HG03045 (cell line): Measurements from ENCODE around the gene KCNN3.
"Not testable (repeated sequence)": the region's sequence is repeated elsewhere in the genome, so short reads cannot be mapped to it uniquely, and the experiment has no call there.

Experiments
- ATAC-seq: cut with Tn5 transposase; IDR thresholded peaks from one replicate; pipeline ENCODE4 v1.9.1; 2021; ENCODE audit warnings: mild to moderate bottlenecking, moderate library complexity; ENCODE audit not compliant: unreplicated experiment

The KCNN3 gene

DNA sequence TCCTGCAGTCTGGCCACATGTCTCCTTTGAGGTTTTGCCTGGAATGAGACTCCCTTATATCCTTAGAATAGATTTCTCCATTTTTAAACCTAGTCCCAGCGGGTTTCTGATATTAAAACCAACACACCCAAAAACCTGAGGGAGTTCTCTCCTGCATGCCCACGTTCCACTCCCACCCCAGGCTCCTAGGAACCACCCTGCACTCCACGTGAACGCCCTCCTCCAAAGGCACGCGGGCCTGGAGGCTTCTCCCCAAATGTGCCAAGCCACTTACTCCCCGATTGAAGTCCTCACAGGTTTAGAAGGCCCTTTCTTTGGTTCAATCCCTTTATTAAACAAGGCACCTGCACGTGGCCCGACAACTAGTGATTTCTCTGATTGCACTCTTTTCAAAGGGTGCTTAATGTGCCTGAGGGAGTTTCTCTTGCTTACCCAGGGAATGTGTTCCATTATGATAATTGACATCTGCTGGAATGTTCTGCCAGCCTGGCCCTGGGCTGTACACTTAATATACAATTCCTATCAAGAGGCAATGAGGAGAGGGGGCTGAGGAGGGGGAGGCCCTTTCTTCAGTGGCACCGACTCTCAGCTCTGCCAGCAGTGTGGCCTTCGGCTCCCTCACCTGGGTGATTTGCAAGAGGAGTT is 157.8 kb downstream of the KCNN3 start:
- ATAC-seq, result no peak

DNA sequence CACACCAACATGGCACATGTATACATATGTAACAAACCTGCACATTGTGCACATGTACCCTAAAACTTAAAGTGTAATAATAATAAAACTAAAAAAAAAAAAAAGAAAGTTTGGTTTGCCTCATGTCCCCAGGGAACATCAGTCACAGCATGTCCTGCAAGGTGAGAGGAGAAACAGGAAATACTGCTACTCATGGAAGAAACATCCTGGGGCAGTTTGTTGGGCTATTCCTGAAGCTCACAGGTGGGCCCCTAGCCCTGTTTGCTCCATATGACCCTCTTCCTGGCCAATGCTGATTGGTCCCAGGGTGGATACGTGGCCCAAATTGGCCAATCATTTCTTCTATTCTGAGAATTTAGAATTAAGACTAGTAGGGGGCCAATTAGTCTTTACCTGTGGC is 158.7 kb downstream of the KCNN3 start:
- no peak for ATAC-seq

DNA sequence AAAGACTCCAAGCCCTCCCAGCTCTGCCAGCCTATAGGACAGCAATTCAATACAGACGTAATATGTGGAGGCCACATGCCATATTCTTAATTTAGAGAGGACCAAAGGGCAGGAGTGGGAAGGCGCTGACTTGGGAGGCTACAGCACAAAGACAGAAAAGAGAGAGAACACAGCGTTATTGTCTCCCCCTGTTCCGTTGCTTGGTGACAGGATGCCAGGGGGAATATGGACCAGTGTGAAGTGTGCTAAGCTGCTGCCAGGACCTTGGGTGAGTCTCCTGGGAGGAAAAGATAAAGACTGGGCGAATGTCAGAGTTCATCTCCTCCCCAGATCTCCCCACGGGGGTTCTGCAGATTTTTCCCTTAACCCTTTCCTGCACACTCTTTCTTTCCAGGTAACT is 160.0 kb downstream of the KCNN3 start:
- ATAC-seq, result no peak

DNA sequence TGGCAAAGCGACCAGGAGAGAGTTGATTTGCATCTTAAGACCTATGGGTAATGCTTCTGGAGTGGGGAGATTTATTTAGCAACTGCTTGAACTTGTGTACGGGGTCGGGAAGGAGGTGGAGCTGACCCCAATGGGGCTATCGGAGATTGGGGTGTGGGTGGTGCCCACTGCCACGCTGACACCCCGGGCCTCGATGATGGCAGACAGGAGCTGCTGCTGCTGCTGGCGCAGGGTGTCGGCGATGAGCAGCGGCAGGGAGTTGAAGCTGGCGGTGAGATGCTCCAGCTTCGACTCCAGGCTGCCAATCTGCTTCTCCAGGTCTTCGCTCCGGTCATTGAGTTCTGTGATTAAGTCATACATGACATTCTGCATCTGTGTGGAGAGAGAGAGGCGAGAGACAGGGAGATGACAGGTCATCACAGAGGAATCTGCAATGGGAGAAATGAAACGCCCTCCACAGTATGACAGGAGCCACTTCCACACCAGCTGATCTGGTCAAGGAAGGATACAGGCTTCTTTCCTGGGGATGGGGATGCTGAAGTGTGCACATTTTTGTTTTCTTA is 162.1 kb downstream of the KCNN3 start:
- ATAC-seq, result no peak

DNA sequence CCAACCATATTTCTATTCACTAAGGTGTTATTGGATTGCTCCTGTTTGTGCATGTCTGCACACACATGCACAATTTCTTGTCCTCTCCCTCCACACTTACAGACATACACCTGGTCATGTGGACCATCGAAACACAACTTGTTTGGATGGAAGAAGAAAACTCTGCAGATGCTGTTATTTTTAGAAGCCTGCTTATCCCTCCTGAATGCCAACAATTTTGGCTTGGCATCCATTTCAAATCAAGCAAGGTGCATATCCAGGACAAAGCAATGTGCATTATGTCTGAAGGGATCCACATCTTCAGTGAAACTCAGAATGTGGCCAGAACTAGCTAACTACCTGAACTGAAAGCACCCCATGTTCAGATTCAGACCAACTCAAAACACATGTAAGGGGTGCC is 163.2 kb downstream of the KCNN3 start:
- no peak for ATAC-seq

DNA sequence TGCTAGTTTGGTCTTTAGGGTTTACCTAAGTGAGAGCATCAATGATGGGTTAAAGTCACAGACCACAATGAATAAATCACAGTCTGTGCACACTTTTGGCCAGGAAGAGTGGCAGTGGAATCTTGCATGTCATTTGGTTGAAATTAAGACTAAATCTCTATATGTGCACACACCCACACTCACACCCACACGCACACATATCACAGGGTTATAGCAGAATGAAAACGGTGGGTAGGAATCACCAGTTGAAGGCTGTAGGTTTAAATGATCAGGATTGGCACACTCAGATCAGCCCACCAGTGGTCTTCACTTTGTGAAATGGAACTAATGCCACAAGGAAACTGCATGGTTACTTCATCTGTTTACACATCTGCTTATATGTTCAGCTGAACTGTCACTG is 164.5 kb downstream of the KCNN3 start:
- no peak for ATAC-seq

DNA sequence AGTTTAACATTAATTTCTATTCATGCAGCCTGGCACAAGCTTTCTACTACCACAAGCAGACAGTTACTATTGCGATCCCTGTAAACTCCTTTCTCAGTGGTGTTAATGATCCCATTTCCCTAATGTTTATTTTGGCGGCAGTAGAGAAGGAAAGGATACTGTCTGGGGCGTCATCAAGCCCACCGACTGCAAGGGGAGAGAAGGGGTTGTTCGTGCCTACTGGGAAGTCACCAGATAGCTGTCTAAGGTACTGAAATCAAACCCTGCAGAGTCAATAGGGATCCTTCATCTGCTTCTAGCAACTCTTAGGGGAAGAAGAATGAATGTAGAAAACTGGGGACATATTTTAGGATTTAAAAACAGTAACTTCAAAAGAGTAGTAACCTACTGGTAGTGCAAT is 166.9 kb downstream of the KCNN3 start:
- ATAC-seq, result no peak

DNA sequence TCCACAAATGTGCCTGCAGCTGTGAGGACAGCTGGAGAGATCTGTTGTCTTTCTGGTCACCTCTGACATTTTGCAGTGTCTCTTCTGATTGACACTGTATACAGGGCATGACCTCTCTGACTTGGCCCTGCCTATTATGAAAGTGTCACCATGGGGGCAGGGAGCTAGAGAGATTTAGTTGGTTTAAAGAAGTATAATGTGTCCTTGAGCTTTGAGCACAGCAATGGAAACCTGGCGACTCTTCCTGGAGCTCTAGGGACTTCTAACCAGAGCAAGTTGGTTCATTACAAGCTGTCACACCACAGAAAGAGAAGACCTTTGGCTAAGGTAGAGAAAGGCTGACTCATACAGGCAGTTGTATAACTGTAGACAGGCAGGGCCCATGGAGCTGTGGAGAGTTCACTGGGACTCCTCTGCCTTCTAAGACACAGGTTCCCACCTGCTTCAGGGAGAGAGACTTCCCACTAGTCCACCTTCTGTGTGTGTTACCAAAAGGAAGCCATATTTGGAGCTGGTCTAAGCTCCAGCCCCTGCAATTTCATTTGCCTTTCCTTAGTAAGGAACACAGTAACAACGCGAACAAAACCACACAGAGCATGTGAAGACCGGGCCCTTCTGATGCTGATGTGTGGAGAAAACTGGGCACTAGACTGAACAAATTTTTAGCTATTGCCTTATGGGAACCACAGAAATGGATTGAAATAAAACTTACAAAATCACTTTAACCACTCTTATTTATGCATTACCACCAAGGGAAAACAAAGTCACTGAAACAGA is 171.6 kb downstream of the KCNN3 start:
- ATAC-seq, result no peak

DNA sequence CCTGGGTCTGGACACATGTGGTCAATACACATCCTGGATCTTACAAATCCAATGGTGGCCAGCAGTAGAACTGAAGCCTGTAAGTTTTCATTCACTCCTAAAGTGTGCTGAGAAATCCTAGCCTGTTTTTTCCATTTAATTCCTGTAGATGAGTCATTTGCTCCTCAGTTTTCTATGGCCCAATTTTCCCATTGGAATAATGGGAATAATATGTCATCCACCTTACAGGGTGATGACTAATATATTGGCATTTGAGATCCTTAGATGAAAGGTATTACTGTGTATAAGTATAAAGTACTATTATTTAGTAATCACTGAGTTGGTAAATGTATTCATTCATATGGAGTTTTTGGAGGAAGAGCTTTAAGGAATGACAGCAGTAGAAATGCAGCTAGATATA is 172.4 kb downstream of the KCNN3 start:
- ATAC-seq, result no peak

DNA sequence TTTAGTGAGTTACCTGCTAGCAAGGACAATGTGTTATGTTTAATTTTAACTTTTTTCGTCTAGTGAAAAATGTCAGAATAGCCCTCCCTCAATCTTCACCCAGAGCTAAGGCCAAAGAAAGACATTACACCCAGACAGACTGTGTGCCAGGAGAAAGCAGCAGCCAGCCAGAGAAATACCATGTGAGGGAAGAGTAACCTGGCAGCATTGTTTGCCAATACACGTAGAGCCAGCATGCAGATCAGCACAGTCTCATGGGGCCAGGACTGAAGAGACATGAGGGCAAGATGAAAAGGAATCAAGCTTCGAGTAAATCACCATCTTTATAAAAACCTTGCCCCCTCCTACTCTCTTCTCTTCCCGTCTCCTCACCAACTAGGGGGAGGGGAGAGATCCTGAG is 173.6 kb downstream of the KCNN3 start:
- ATAC-seq, result no peak

DNA sequence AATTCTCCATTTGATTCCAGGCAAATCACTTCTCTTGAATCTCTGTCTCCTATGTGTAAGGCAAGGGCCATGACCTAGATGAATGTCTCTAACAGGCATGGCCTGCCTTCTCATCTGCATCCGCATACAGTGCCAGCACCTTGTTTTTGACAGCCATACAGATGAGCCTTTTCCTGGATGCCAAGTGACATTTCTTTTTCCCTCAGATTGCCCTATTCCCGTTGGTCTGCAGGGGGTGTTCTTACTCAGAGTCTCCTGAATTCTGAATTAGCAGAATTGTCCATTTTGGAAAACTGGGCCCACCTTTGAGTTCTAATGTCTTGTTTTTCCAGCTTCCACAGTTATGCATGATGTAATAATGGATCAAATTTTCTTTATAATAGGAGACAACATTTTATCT is 174.1 kb downstream of the KCNN3 start:
- ATAC-seq, result no peak

DNA sequence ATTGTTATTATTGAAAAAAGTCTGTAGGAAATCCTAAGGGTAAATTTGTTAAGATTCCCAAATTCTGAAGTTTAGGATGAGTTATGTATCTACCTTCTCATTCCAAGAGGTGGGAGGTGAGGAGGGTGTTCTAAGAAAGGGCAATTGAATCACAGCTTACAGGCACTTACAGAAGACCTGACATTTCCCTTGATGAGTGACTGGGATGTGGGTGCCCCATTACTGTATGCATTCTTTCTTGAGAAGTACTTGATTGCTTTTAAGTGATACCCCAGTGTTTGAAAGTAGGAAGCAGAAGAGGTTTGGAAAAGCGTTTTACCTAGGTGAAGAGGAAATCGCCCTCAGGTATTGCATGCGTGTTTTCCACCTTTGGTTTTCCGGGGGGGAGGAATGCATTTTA is 175.1 kb downstream of the KCNN3 start:
- no peak for ATAC-seq

DNA sequence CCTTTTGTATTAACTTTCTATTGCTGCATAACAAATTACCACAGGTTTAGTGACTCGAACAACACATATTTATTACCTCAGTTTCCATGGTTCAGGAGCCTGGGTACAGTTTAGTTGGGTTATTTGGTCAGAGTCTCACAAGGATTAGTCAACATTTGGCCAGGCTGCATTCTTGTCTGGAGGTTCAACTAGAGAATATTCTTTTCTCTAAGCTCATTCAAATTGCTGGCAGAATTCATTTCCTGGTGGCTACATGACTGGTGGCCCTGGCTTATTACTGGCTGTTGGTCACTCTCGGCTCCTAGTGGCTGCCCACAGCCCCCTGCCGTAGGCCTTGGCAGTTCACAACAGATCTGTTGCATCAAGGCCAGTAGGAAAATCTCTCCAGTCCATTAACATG is 181.0 kb downstream of the KCNN3 start:
- ATAC-seq, result no peak

DNA sequence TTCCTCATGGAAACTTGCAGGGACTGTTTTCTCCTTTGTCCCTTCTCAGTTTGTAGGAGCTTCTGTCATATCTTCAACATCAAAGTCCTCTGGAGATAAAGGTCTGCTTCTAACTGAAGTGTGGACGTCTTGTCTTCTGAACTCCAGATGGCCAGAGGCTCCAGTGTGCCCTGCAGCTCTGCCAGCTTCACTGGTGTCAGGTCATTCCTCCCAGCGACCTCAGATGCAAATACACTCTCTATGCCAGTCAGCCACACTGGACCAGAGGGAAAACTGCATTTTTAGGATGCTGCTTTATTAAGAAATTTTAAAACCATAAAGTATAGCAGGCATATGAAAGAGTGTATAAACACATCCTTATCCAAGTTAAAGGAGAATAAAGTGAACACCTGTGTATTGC is 183.6 kb downstream of the KCNN3 start:
- ATAC-seq, result no peak

DNA sequence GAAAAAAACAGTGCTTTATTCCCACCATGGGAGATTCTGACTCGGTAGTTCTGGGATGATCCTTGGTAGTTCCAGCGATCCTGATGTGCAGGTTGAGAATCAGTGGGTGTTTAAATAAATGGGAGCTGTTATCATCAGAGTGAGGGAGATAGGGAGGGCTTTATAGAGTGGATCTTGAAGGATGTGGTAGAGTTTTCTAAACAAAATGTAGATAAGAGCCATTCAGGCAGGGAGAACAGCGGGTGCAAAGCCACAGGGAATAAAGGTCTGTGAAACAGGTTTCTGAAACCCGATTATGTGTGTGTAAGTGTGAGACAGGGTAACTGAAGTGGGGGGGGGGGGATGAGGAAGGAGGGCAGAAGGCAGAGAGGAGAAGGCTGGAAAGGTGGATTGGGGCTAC is 186.3 kb downstream of the KCNN3 start:
- no peak for ATAC-seq

DNA sequence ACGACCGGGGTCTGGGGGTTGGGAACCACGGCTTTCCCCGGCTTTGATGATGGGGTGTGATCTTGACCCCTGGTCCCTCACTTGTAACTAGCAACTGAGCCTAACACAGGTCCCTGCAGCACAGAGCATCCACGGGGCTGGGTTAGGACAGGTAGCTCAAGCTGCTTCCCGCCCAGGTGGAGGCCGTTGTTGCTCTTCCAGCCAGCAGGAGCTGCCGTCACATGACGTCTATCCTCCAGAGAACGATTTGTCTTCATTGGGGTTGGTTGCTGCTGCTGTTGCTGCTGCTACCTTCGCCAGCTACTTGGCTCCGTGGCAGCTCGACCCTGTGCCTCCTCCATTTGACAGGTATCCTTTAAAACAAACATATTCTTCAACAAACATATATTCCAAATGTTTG is 187.8 kb downstream of the KCNN3 start:
- ATAC-seq, result no peak

DNA sequence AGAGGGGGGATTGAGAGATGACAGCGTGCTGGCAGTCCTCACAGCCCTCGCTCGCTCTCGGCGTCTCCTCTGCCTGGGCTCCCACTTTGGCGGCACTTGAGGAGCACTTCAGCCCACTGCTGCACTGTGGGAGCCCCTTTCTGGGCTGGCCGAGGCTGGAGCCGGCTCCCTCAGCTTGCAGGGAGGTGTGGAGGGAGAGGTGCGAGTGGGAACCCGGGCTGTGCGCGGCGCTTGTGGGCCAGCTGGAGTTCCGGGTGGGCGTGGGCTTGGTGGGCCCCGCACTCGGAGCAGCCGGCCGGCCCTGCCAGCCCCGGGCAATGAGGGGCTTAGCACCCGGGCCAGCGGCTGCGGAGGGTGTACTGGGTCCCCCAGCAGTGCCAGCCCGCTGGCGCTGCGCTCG is 192.2 kb downstream of the KCNN3 start:
- ATAC-seq, result not testable (repeated sequence)

DNA sequence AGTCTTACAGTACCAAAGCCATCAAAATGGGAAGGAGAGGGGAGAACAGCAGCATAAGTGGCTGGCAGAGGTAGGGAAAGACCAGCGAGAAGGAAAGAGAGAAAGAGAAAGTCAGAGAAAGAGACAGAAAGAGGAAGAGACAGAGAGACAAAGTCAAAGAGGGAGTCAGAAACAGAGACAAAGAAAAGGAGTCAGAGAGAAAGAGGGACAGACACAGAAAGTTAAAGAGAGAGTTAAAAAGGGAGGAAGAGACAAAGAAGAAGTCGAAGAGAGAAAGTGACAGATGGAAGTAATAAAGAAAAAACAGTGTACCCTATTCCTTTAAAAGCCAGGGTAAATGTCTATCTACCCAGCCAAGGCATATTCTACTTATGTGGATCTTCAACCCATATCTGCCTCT is 193.2 kb downstream of the KCNN3 start:
- ATAC-seq, result not testable (repeated sequence)

DNA sequence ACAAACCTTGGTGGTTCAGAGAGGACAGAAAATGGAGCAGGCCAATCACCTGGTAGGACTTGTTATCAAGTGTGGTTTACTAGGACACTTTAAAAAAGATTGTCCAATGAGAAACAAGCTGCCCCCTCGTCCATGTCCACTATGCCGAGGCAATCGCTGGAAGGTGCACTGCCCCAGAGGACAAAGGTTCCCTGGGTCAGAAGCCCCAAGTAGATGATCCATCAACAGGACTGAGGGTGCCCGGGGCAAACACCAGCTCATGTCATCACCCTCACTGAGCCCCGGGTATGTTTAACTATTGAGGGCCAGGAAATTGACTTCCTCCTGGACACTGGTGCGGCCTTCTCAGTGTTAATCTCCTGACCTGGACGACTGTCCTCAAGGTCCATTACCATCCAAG is 195.6 kb downstream of the KCNN3 start:
- not testable (repeated sequence) for ATAC-seq

DNA sequence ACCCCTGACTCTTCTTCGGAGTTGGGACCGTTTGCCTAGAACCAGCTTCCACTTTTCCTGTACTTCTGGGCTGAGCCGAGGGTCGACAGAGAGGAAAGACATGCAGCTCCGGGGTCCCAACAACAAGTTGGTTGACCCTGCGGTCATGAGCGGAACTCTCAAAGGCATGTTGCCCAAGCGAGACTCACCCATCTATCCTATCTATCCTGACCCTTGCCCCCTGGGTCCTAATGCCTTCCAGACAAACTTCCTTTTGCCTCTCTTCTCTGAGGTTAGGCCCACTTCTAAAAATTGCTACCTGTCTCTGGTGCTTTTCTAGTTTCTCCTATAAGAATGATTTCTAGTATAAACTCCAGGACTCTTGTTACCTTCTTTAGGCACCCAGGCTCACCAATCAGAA is 197.8 kb downstream of the KCNN3 start:
- not testable (repeated sequence) for ATAC-seq

DNA sequence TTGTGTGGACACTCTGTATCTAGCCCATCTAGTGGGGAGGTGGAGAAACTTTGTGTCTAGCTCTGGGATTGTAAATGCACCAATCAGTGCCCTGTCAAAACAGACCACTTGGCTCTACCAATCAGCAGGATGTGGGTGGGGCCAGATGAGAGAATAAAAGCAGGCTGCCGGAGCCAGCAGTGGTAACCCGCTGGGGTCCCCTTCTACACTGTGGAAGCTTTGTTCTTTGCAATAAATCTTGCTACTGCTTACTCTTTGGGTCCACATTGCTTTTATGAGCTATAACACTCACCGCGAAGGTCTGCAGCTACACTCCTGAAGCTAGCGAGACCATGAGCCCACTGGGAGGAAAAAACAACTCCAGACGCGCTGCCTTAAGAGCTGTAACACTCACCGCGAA is 198.7 kb downstream of the KCNN3 start:
- ATAC-seq, result not testable (repeated sequence)
